Mesothelial cell of epicardium (in vitro differentiated cells): Measurements from ENCODE around the gene DEUP1. TPM values are rescaled to one million over a fixed set of nuclear protein-coding genes. Genes with fewer than 3 reads are reported as not detected.

Experiments
- DNase-seq, 2 experiments: peaks; one replicate each; pipeline ENCODE4 v3.0.0; 2021; ENCODE audit warnings: low spot score in 2 of 2; ENCODE audit not compliant: unreplicated experiment in 2 of 2
- H3K27ac Mint-ChIP-seq: 2 replicates; pipeline ENCODE4 v1.8.0; 2021; ENCODE audit warnings: mixed read lengths
- H3K27me3 Mint-ChIP-seq: 2 replicates; pipeline ENCODE4 v1.8.0; 2021; ENCODE audit warnings: low read depth, mixed read lengths
- H3K36me3 Mint-ChIP-seq: 2 replicates; pipeline ENCODE4 v1.8.0; 2021; ENCODE audit warnings: mixed read lengths
- H3K4me1 Mint-ChIP-seq: 2 replicates; pipeline ENCODE4 v1.8.0; 2021; ENCODE audit warnings: mixed read lengths
- H3K4me3 Mint-ChIP-seq: 2 replicates; pipeline ENCODE4 v1.8.0; 2021; ENCODE audit warnings: mild to moderate bottlenecking, moderate library complexity, mixed read lengths
- H3K9me3 Mint-ChIP-seq: 2 replicates; pipeline ENCODE4 v1.8.0; 2021; ENCODE audit warnings: mixed read lengths
- CTCF ChIP-seq: fragments of 200-600 bp; sonication (generic); IDR thresholded peaks from one replicate; pipeline ENCODE4 v1.5.0; 2021; ENCODE audit warnings: antibody characterized with exemption; ENCODE audit not compliant: unreplicated experiment
- total RNA-seq: library from RNA; stranded (reverse); gene quantifications from 3 replicates; pipeline ENCODE4 v1.2.1, GENCODE V29; 2021

Gene DEUP1
- total RNA-seq, 1 donor from 2014 or later: 1.2 TPM

GRCh38 chr11:93480756-93481155, 150.2 kb downstream of the DEUP1 start:
- TF ChIP-seq CTCF: no peak
- no peaks in the 10 kb centered on the region for H3K9me3 Mint-ChIP-seq
- peaks cover 11% of the 10 kb centered on the region for H3K4me1 Mint-ChIP-seq

GRCh38 chr11:93481279-93481678, 150.7 kb downstream of the DEUP1 start:
- H3K27me3 Mint-ChIP-seq: no peaks in the 10 kb centered on the region
- no peaks in the 10 kb centered on the region for H3K36me3 Mint-ChIP-seq
- no peak for DNase-seq
- H3K4me1 Mint-ChIP-seq: peaks cover 11% of the 10 kb centered on the region
- no peak overlapping the region for H3K4me3 Mint-ChIP-seq
- H3K9me3 Mint-ChIP-seq: no peaks in the 10 kb centered on the region
- H3K27ac Mint-ChIP-seq: no peak overlapping the region
- no peak for TF ChIP-seq CTCF

More at GRCh38 chr11:93480756-93481155, 150.2 kb downstream of the DEUP1 start:
- H3K27me3 Mint-ChIP-seq: no peaks in the 10 kb centered on the region
- no peak for DNase-seq
- H3K27ac Mint-ChIP-seq: no peak overlapping the region
- no peak overlapping the region for H3K4me3 Mint-ChIP-seq
- no peaks in the 10 kb centered on the region for H3K36me3 Mint-ChIP-seq

- Mint-ChIP-seq H3K9me3 (no peaks in the 10 kb centered on the region), H3K27ac (no peak overlapping the region), H3K36me3 (no peaks in the 10 kb centered on the region), H3K27me3 (no peaks in the 10 kb centered on the region), H3K4me1 (peaks cover 11% of the 10 kb centered on the region), H3K4me3 (no peak overlapping the region)
- no peak for DNase-seq
- no peak for TF ChIP-seq CTCF
Observed at GRCh38 chr11:93481696-93482095, 151.2 kb downstream of the DEUP1 start.

- Mint-ChIP-seq H3K27ac (no peak overlapping the region), H3K27me3 (no peaks in the 10 kb centered on the region), H3K4me1 (peaks cover 11% of the 10 kb centered on the region), H3K9me3 (no peaks in the 10 kb centered on the region), H3K36me3 (no peaks in the 10 kb centered on the region), H3K4me3 (no peak overlapping the region)
- no peak for TF ChIP-seq CTCF
- no peak for DNase-seq
Observed at GRCh38 chr11:93482556-93482955, 152.0 kb downstream of the DEUP1 start.

GRCh38 chr11:93484716-93485115, 154.2 kb downstream of the DEUP1 start:
- Mint-ChIP-seq H3K9me3 (no peaks in the 10 kb centered on the region), H3K27ac (no peak overlapping the region), H3K27me3 (no peaks in the 10 kb centered on the region), H3K4me1 (peaks cover 4% of the 10 kb centered on the region), H3K4me3 (no peak overlapping the region), H3K36me3 (no peaks in the 10 kb centered on the region)
- no peak for TF ChIP-seq CTCF
- no peak for DNase-seq

GRCh38 chr11:93485983-93486382, 155.4 kb downstream of the DEUP1 start:
- H3K4me1 Mint-ChIP-seq: peaks cover 10% of the 10 kb centered on the region
- no peaks in the 10 kb centered on the region for H3K36me3 Mint-ChIP-seq
- no peaks in the 10 kb centered on the region for H3K27me3 Mint-ChIP-seq
- TF ChIP-seq CTCF: no peak
- H3K9me3 Mint-ChIP-seq: no peaks in the 10 kb centered on the region
- H3K4me3 Mint-ChIP-seq: no peak overlapping the region
- H3K27ac Mint-ChIP-seq: no peak overlapping the region
- no peak for DNase-seq
